DND-41 (cell line): ENCODE data around the gene ANGEL2.

Source experiments
- CTCF ChIP-seq: IDR thresholded peaks from 2 replicates; pipeline ENCODE4 v1.5.1; 2012; ENCODE audit warnings: borderline replicate concordance, low read length, moderate library complexity, mild to moderate bottlenecking; ENCODE audit not compliant: poor library complexity, severe bottlenecking; ENCODE audit errors: extremely low read depth
- EZH2 ChIP-seq: IDR thresholded peaks from 3 replicates; pipeline ENCODE4 v1.6.1; 2012; ENCODE audit warnings: borderline replicate concordance, low read depth, mild to moderate bottlenecking, moderate library complexity, low read length, inconsistent platforms; ENCODE audit not compliant: severe bottlenecking

GRCh38 chr1:213051127-213051880, 35.6 kb upstream of the ANGEL2 start, which contains the start of gene RPS6KC1:
- TF ChIP-seq EZH2 (no peak), CTCF (peak; percentile 36)
